CD4-positive, alpha-beta T cell treated with Interleukin-12 subunit alpha and Interleukin-12 subunit beta, for 1 hour (primary cell): ENCODE data around the gene RUBCNL.

Source experiments
- DNase-seq: peaks from one replicate; pipeline ENCODE4 v3.0.0-alpha.2; 2020

Gene RUBCNL

GRCh38 chr13:46340011-46340410 is 47.0 kb downstream of the RUBCNL start:
- no peak for DNase-seq

- no peak for DNase-seq
These were observed 47.9 kb downstream of the RUBCNL start for GRCh38 chr13:46339035-46339666.

DNA sequence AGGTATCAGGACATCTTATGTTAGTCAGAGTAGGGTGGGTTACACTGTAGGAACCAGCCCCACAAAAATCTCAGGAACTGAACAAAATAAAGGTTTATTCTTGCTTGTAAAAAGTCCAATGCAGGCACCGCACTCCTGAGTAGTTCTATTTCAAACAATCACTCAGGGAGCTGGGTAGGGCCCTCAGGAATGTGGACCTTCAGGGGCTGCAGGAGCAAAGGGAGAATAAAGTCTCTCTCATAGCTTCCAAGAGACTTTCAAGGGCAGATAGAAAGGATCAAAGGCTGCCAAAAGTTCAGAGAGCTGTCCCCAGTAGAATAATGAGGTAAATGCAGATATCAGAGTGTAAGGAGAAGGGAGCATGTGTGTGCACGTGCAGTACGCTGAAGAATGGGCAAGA is 49.4 kb downstream of the RUBCNL start:
- no peak for DNase-seq

GRCh38 chr13:46334035-46334822 is 52.8 kb downstream of the RUBCNL start:
- no peak for DNase-seq

- DNase-seq: no peak
These were observed 54.3 kb downstream of the RUBCNL start for GRCh38 chr13:46332772-46333171.

DNA sequence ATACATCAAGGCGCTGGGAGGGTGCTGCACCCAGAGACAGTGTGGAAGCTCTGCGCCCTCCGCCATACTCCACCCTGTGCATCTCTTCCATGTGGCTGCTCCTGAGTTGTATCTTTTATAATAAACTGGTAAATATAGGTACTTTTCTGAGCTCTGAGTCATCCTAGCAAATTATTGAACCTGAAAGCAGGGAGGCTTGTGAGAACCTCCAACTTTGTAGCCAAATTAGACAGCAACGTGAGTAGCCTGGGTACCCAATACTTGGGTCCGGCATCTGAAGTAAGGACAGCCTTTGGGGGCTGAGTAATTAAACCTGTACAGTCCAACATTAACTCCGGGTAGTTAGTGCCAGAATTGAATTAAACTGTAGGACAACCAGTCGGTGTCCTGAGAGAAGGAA is 57.4 kb downstream of the RUBCNL start:
- DNase-seq: no peak

- DNase-seq: no peak
These were observed 59.8 kb downstream of the RUBCNL start for GRCh38 chr13:46327246-46327645.

DNA sequence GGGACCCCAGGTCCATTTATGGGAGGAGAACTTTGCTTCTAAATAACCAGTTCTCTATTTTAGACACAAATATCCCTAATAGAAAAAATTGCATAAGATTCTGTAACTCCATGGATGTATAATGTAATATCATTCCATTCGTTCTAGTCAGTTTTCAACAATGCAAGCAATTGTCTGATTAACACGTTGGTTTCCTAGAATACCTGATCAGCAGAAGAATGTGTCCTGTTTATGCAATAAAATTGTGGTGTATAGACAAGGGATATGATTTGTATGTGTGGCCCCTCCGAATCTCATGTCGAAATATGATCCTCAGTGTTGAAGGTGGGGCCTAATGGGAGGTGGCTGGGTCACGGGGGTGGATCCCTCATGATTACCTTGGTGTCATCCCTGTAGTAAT is 62.1 kb downstream of the RUBCNL start:
- DNase-seq: no peak

DNA sequence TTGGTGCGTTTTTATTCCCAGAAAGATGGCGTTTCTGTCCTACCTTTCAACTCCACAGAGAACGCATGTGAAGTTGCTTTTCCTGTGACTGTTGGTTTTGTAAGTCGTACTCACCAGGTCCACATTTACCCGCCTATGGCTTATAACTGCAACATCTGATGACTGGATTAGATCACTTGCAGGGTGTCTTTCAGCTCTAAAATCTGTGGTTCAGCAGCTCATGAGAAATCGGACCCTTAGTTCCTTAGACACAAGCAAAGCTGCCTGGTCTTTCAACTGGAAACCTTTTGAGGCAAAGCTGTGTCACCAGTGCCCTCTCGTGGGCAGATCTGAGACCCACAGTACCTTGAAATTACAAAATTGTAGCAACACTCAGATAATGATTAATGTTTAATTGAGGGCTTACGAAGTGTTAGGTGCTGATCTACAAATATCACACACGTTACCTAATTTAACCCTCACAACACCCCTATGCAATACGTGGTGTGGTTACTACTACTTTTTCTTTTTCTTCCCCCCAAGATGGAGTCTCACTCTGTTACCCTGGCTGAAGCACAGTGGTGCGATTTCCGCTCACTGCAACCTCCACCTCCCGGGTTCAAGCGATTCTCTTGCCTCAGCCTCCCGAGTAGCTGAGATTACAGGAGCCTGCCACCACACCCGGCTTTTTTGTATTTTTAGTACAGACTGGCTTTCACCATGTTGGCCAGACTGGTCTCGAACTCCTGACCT is 65.4 kb downstream of the RUBCNL start:
- peak; percentile 75 for DNase-seq

- DNase-seq: no peak
These were observed 66.2 kb downstream of the RUBCNL start for GRCh38 chr13:46320821-46321220.

- no peak for DNase-seq
These were observed 66.6 kb downstream of the RUBCNL start for GRCh38 chr13:46320406-46320805.

DNA sequence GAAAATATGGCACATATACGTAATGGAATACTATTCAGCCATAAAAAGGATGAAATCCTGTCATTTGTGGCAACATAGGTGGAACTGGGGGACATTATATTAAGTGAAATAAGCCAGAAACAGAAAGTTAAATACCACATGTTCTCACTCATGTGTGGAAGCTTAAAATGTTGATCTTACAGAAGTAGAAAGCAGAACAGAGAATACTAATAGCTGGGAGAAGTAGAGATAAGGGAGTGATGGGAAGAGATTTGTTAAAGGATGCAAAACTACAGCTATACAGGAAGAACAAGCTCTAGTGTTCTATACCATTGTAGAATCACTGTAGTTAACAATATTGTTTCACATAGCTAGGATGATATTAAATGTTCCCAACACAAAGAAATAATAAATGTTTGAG is 68.1 kb downstream of the RUBCNL start:
- DNase-seq: no peak

DNA sequence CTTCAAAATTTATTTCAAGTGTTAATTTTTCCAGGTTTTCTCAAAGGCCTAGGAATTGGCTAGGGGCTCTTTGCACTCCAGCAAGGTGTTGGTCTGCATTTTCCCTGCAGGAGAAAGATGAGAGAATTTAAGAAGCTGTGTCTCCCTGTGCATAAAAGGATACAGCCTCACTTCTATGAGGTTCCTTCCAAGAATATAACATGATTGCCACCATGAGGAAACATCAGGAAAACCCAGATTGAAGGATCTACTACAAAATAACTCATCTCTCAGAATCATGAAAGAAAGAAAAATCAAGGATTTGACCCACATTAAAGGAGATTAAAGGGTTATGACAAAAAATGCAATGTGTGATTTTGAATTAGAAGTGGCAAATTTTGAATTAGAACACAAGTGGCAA is 69.9 kb downstream of the RUBCNL start:
- no peak for DNase-seq

GRCh38 chr13:46315491-46316075 is 71.5 kb downstream of the RUBCNL start:
- DNase-seq: no peak

DNA sequence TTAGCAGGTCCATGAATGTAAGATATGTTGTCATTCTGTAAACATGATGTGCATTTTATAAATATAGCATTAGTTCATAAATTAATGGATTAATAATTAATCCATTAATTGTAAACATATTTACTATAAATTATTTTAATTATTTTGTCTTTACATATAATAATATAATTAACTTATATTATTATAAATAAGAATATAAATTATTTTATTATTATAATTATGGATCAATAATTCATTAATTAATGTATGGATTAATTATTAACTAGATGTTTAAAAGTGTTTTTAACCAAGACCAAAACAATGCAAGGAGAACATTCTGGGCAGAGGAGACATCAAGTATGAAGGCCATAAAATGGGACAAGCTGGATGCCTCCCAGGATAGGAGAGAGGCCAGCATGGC is 72.0 kb downstream of the RUBCNL start:
- no peak for DNase-seq

DNA sequence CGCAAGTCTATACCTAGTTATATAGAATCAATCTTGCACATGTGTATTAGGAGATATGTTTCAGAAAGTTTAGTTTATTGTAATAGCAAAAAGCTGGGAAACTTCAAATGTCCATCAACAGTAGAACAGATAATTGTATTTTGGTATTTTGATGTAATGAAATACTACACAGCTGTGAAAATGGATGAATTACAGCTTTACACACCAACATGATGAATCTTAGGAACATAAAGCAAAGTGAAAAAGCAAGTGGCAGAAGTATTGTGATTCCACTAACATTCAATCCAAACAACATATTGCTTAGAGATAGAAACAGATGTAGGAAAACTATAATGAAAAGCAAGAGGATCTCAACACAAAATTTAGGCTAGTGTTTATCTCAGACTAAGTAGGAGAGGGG is 72.5 kb downstream of the RUBCNL start:
- DNase-seq: no peak

DNA sequence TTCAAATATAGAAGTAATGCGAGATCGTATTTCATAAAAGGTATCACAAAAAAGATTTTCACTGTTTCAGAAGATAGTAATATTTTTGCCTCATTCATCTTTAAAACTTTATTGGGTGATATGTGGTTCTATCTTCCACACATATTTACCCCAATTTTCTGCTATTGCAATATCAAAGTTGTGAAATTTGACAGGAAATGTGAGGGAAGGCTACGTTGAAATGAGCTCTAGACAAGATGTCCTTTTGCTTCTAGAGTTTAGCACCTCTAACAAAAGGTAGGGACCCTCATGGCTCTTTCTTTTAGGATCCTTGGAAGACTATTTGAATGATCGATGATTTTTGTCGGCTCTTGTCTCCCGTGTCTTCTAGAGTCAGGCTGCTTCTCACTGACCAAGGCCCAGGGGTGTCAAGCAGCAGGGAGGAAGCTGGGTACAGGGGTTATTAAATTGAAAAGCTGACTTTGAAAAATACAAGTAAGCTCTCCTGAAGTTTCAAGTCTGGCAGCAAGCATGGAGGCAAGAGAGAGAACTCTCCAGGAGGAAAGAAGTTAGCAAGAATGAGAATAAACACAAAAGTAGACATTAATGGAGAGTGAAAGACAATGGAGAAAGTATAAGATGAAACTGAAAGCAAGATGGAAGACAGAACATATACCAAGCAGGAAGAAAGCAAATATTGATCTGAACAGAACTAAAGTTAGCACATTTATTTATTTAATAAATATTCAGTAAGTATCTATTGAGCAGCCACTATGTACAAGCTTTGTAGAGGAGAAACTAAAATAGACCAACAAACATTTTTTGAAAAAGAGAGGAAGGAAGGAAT is 73.4 kb downstream of the RUBCNL start:
- DNase-seq: no peak

DNA sequence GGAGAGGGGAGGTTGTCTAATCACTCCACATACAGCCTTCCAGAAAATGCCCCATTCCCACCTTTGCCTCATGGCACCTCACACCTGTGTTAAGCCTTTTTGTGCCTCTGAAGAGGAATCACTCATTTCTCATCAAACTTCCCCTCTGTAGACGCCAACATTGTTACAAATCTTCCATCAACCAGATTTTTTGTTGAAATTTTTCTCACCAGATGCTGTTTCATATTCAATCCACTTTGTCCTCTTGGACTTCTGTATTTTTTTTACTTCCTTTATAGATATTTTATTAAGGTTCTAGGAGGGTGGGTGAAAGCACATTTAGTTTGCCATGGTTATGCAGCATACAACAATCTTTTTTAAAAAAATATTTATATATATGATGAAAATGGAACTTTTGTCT is 74.0 kb downstream of the RUBCNL start:
- no peak for DNase-seq

- DNase-seq: no peak
These were observed 75.8 kb downstream of the RUBCNL start for GRCh38 chr13:46311217-46311616.

DNA sequence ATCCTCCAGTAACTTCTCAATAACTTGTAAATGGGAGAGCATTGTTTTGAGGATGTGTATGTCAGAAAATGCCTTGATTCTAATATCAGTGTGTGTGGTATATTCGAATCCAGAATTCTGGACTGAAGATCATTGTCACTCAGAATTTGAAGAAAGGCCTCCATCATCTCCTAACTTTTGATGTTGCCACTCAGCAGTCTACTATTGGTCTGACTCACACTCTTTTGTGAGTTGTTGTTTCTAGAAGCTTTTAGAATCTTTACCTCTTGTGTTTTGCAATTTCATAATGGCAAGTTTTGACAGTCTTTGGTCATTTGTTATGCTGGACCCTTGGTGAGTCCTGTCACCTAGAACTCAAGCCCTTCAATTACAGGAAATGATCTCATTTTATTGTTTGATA is 77.0 kb downstream of the RUBCNL start:
- no peak for DNase-seq

DNA sequence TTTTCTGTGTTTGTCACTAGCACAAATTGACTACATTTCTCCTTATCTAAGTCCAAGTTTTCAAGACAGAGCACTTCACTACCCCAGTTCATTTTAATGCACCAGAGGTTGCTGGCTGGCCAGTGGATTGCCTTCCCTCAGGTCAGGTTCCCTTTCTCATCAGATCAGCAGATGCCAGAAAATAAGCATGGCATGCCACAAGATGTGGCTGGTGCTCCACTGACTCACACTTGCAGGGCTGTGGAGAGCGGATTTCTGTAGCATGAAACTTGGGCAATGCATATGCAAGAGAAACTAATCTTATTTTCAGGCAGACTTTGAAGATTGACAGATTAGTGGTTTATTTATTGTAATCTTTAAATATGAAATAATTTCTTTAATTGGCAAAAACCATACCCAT is 79.5 kb downstream of the RUBCNL start:
- no peak for DNase-seq

DNA sequence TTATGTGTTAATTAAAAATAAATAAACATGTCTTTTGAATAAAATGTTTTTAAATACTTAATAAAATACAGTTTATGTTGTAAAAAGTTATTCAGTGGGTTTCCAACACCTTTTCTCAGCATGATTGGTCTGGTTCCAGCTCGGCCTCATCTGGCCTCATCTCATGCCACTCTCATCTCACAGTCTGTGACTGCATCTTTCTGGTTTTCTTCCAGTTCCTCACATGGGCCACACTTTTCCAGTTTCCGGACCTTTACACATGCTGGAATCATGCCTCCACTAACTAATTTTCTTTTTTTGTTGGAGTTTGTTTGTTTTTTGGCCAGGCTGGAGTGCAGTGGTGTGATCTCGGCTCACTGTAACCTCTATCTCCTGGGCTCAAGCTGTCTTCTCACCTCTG is 82.5 kb downstream of the RUBCNL start:
- DNase-seq: no peak
